OCI-LY7 (cell line): ENCODE results near the gene KIF6.

Source experiments
- CTCF ChIP-seq: fragments of 200-600 bp; sonication (generic); conservative IDR thresholded peaks from 2 replicates; pipeline ENCODE4 v1.5.1; 2014; ENCODE audit warnings: mild to moderate bottlenecking, antibody characterized with exemption, low read length, moderate library complexity, mixed read lengths
- EZH2phosphoT487 ChIP-seq: fragments of 200-600 bp; sonication (generic); IDR thresholded peaks from 2 replicates; pipeline ENCODE4 v1.6.1; 2018; ENCODE audit warnings: low read depth, borderline replicate concordance, mild to moderate bottlenecking, mixed run types, antibody characterized with exemption, low read length, moderate library complexity, mixed read lengths

- TF ChIP-seq CTCF (no peak), EZH2phosphoT487 (no peak)
Measured at GRCh38 chr6:39553860-39554802, 171.1 kb downstream of the KIF6 start.
